Left hindlimb (tissue), 1 donor: ENCODE results near the gene MROH8.

Experiments
- DNase-seq: peaks from one replicate; pipeline ENCODE4 v3.0.0-alpha.2; 2018

The MROH8 gene

GRCh38 chr20:37198932-37199660, 19.7 kb upstream of the MROH8 start:
- DNase-seq, result no peak

DNA sequence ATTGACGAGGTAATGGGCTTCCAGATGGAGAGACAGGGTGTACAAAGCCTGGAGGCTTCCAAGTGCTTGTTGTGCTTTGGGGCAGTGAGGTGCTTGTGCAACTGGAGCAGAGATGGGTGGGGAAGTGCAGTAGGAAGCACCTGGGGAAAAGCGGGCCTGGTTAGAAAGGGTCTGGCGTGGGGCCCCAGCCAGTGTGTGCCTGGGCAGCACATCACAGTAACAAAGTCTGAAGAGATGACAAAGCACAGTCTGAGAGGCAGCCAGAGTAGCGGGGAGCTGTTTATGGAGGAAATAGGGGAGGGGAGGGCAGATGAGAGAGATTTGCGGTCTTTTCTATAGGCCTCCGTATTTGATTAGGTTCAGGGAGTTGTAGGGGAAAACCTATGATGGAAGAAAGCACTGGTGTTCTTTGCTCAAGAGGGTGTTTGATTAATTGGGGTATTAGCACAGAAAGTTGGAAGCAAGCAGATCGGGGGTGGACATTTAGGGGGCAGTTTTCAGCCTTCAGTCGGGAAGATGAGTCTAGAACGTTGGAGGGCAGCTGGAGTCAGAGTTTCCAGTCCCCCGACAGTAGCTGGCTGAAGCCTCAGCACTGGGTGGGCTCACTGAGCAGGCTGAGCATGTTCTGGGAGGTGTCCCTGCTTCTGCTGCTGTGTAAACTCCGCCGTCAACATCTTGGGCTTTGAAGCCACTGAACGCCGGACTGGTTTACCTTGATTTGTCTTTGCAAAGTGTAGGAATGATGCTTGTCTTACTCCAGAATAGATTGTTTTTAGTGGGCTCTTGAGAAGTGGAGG, 15.5 kb upstream of the MROH8 start:
- no peak for DNase-seq

- no peak for DNase-seq
Observed at GRCh38 chr20:37193821-37194220, 14.5 kb upstream of the MROH8 start.

DNA sequence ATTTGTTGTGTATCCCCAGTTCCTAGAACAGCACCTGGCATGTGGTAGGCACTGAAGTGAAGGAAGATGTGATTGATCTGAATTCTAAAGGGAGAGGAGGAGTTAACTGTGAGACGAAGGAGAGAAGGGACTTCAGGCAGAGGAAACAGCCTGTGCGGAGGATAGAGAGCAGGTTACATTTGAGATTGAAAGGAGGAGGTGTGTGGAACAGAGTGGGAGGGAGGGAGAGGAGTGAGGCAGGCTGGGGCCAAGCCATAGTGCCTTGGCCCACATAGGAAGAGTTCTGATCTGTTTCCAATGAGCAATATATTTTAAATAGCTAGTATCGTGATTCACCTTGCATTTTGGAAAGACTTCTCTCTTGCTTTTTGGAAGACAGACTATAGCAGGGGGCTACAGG, 13.9 kb upstream of the MROH8 start:
- DNase-seq, result no peak

GRCh38 chr20:37192137-37192854, 12.9 kb upstream of the MROH8 start:
- DNase-seq, result peak; percentile 91

- DNase-seq, result no peak
Observed at GRCh38 chr20:37190354-37191112, 11.2 kb upstream of the MROH8 start.

GRCh38 chr20:37189416-37190016, 10.2 kb upstream of the MROH8 start:
- no peak for DNase-seq

DNA sequence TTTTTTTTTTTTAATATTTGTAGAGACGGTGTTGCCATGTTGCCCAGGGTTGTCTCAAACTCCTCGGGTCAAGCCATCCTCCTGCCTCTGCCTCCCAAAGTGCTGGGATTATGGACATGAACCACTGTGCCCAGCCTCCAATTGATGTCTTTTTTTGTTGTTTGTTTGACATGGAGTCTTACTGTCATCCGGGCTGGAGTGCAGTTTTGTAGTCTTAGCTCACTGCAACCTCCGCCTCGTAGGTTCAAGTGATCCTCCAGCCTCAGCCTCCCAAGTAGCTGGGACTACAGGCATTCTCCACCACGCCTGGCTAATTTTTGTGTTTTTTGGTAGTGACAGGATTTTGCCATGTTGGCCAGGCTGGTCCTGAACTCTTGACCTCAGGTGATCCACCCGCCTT, 9.4 kb upstream of the MROH8 start:
- DNase-seq, result no peak

DNA sequence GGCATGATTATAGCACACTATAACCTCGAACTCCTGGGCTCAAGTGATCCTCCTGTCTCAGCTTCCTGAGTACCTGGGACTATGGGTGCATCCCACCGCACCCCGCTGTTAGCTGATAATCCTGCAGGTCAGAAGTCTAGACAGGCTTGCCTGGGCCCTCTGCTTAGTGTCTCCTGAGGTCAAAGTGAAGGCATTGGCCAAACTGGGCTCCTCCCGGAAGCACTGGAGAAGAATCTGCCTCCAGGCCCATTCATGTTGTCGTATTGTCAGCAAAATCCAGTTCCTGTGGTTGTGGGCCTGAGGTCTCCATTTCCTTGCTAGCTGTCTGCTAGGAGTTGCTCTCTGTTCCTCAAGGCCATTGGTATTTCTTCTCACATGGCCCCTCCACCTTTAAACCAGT, 6.3 kb upstream of the MROH8 start:
- no peak for DNase-seq

- DNase-seq, result no peak
Observed at GRCh38 chr20:37179683-37180524, 556 bp upstream of the MROH8 start.

- no peak for DNase-seq
Observed at GRCh38 chr20:37172836-37173235, 6.5 kb downstream of the MROH8 start.

GRCh38 chr20:37166867-37167266, 12.5 kb downstream of the MROH8 start:
- DNase-seq, result no peak

GRCh38 chr20:37165031-37165430, 14.3 kb downstream of the MROH8 start:
- DNase-seq, result no peak

- no peak for DNase-seq
Observed at GRCh38 chr20:37163832-37164554, 15.4 kb downstream of the MROH8 start.

- no peak for DNase-seq
Observed at GRCh38 chr20:37162646-37163045, 16.7 kb downstream of the MROH8 start.

GRCh38 chr20:37161830-37162549, 17.4 kb downstream of the MROH8 start:
- DNase-seq, result no peak

GRCh38 chr20:37160683-37161082, 18.7 kb downstream of the MROH8 start:
- DNase-seq, result no peak

DNA sequence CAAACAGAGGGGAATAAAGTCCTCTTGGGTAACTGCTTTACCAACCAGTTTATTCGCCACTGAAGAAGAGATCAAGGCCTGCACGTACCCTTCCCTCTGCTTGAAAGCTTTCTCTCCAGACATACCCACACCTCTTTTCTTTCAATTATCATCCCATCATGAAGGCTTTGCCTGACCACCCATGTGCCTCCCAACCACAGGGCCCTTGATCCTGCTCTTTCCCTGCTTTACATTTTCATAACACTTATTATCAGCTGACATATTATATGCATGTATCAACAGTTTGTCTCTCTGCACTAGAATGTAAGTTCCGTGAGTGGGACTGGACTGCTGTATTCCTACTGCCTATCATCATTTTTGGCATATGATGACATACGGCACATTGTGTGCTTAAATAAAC, 21.1 kb downstream of the MROH8 start:
- DNase-seq, result no peak

GRCh38 chr20:37155987-37156386, 23.4 kb downstream of the MROH8 start:
- no peak for DNase-seq

DNA sequence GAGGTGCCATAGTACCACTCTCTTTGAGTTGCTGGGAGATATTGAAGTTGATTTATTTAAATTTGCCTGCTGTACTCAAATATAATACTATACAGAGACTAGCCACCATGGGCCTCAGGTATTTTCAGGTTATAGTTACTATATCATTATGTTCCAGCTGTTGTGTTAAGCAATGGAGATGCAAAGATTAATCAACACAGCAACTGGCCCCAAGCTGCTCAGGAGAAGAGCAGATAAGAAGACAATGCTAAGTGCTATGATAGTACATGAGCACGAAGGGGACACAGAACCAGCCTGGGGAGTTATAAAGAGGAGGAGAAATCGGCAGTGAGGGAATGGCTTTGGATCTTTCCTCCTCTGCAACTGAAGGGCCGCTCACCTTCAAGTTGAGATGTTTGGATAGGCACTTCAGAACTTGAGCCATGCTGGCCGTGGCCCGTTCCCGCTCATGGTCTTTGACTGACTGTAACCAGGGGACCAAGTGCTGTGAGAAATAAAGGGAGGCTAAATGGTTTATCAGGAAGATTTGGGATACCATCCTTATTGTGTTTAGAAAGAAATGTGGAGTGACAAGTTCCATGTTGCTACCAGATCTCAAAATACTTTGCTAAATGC, 24.6 kb downstream of the MROH8 start:
- DNase-seq, result no peak
